B cell (primary cell): Measurements from ENCODE around the gene ZNF483. TPM values are rescaled to one million over a fixed set of nuclear protein-coding genes. Genes with fewer than 3 reads are reported as not detected.

ENCODE experiments used
- ATAC-seq: fragments of 200-7000 bp; cut with Tn5 transposase; one replicate; pipeline ENCODE4 v1.10.0; 2021; ENCODE audit warnings: low read depth, mild to moderate bottlenecking, moderate number of reproducible peaks, moderate library complexity
- CTCF ChIA-PET: fragments of 350-600 bp; sonication (Branson Sonifier 250); formaldehyde crosslinking; loops from one replicate; lab custom pipeline; 2021; ENCODE audit warnings: antibody characterized with exemption, inconsistent platforms; lab: Charles Lee
- POLR2A ChIA-PET: fragments of 350-600 bp; sonication (Branson Sonifier 250); formaldehyde crosslinking; loops from one replicate; lab custom pipeline; 2021; ENCODE audit warnings: antibody characterized with exemption; lab: Charles Lee
- DNase-seq: peaks from one replicate; pipeline ENCODE4 v3.0.0; 2013
- H2AFZ ChIP-seq: 2 replicates; pipeline ENCODE4 v1.6.1; 2012; ENCODE audit warnings: mild to moderate bottlenecking, low read depth, low read length; ENCODE audit not compliant: insufficient read depth, poor library complexity, severe bottlenecking
- H3K27ac ChIP-seq, 2 donors: 1 replicate in 1 of 2; 2 replicates in 1 of 2; pipeline ENCODE4 v1.5.1; 2012 to 2013; ENCODE audit warnings: low read length in 2 of 2, mild to moderate bottlenecking in 2 of 2, moderate library complexity in 1 of 2
- H3K27me3 ChIP-seq, 4 experiments: fragments of 200-600 bp in 1 of 4; sonication (generic) in 1 of 4; replicated peaks in 1 of 4; 1 replicate in 2 of 4; 2 replicates in 2 of 4; pipeline versions ENCODE4 v1.6.1 to v1.7.0; 2013 to 2016; ENCODE audit warnings: low read length in 3 of 4, mild to moderate bottlenecking in 2 of 4, mixed read lengths in 1 of 4, moderate library complexity in 1 of 4; ENCODE audit not compliant: insufficient read depth in 4 of 4, control insufficient read depth in 3 of 4; ENCODE audit errors: control extremely low read depth in 1 of 4
- H3K36me3 ChIP-seq, 2 experiments: replicated peaks in 1 of 2; 1 replicate in 1 of 2; 2 replicates in 1 of 2; pipeline versions ENCODE4 v1.6.1 to v1.7.1; 2013; ENCODE audit warnings: low read length in 1 of 2; ENCODE audit not compliant: insufficient read depth in 2 of 2, control insufficient read depth in 1 of 2; ENCODE audit errors: control extremely low read depth in 1 of 2, extremely low read depth in 1 of 2
- H3K4me1 ChIP-seq, 2 donors: fragments of 200-600 bp in 1 of 2; sonication (generic) in 1 of 2; 1 replicate in 1 of 2; 2 replicates in 1 of 2; pipeline versions ENCODE4 v1.5.1 to v1.6.1; 2013 to 2017; ENCODE audit warnings: low read length in 2 of 2; ENCODE audit not compliant: control insufficient read depth in 2 of 2, insufficient read depth in 2 of 2
- H3K4me2 ChIP-seq: replicated peaks from 2 replicates; pipeline ENCODE3; 2012; ENCODE audit warnings: mild to moderate bottlenecking, low read depth, low read length; ENCODE audit not compliant: poor library complexity, severe bottlenecking
- H3K4me3 ChIP-seq, 5 experiments: fragments of 200-600 bp in 1 of 5; sonication (generic) in 1 of 5; 1 replicate in 3 of 5; 2 replicates in 2 of 5; pipeline versions ENCODE4 v1.5.1 to v1.7.0; 2011 to 2016; ENCODE audit warnings: low read length in 4 of 5, mild to moderate bottlenecking in 4 of 5, low read depth in 2 of 5, control low read depth in 1 of 5, moderate library complexity in 1 of 5; ENCODE audit not compliant: insufficient read depth in 1 of 5; ENCODE audit errors: control extremely low read depth in 1 of 5, extremely low read depth in 1 of 5
- H3K79me2 ChIP-seq: fragments of 200-600 bp; sonication (generic); one replicate; pipeline ENCODE4 v1.6.0; 2016; ENCODE audit warnings: low read length; ENCODE audit not compliant: control insufficient read depth, insufficient read depth
- H3K9ac ChIP-seq: fragments of 200-600 bp; sonication (generic); 2 replicates; pipeline ENCODE4 v1.6.1; 2017; ENCODE audit warnings: mild to moderate bottlenecking, low read length, moderate library complexity
- H3K9me3 ChIP-seq, 3 donors: one replicate each; pipeline versions ENCODE4 v1.6.1 to v1.7.1; 2013; ENCODE audit warnings: low read length in 2 of 3; ENCODE audit not compliant: control insufficient read depth in 2 of 3, insufficient read depth in 1 of 3; ENCODE audit errors: control extremely low read depth in 1 of 3
- H4K20me1 ChIP-seq: 2 replicates; pipeline ENCODE4 v1.6.0; 2012; ENCODE audit warnings: mild to moderate bottlenecking, low read length; ENCODE audit not compliant: insufficient read depth, control insufficient read depth, poor library complexity, severe bottlenecking
- H3K27ac Mint-ChIP-seq: one replicate; pipeline ENCODE4 v1.8.0; 2021; ENCODE audit warnings: mixed read lengths
- H3K27me3 Mint-ChIP-seq: one replicate; pipeline ENCODE4 v1.8.0; 2021; ENCODE audit warnings: mixed read lengths
- H3K4me1 Mint-ChIP-seq: one replicate; pipeline ENCODE4 v1.8.0; 2021; ENCODE audit warnings: mixed read lengths
- H3K4me3 Mint-ChIP-seq: one replicate; pipeline ENCODE4 v1.8.0; 2021; ENCODE audit warnings: mixed read lengths
- H3K9me3 Mint-ChIP-seq: one replicate; pipeline ENCODE4 v1.8.0; 2022; ENCODE audit warnings: mixed read lengths; ENCODE audit not compliant: insufficient read depth
- CTCF ChIP-seq: fragments of 200-600 bp; IDR thresholded peaks from one replicate; pipeline ENCODE4 v1.8.0; 2022; ENCODE audit warnings: antibody characterized with exemption, mild to moderate bottlenecking
- EZH2 ChIP-seq: IDR thresholded peaks from 2 replicates; pipeline ENCODE4 v1.6.1; 2012; ENCODE audit warnings: borderline replicate concordance, low read depth, mild to moderate bottlenecking, moderate library complexity, low read length; ENCODE audit not compliant: insufficient read depth, poor library complexity, severe bottlenecking
- WGBS: methylation state at CpG from one replicate; pipeline ENCODE4 v1.1.5; 2013; ENCODE audit warnings: missing lambda C conversion rate; ENCODE audit not compliant: insufficient coverage; 5-methylcytosine and 5-hydroxymethylcytosine counted together
- intact Hi-C: fragments of 100-400 bp; cut with micrococcal nuclease; formaldehyde crosslinking; loops from one replicate; pipeline ENCODE4 v1.10.0; 2022
- polyA plus RNA-seq: library from polyadenylated mRNA; depleted of rRNA; stranded (reverse); fragments of >200 nt; gene quantifications from 2 replicates; pipeline ENCODE4 v1.2.3, GENCODE V29; 2012
- total RNA-seq, 2 donors: library from RNA; stranded (reverse); fragments of 120-200 nt in 1 of 2; gene quantifications; 1 replicate in 1 of 2; 2 replicates in 1 of 2; pipeline versions ENCODE4 v1.2.3 to v1.2.4, GENCODE V29; 2013 to 2022

Gene ZNF483
- total and polyA plus RNA-seq, 2 donors (not counting 1 experiment from before 2014, with no cell fraction given) = 0.43 to 3.0 TPM

GRCh38 chr9:111599955-111600343 lies 75.0 kb downstream of the ZNF483 start:
- 63% methylated on average over 17 of the region's 17 CpGs for WGBS
- H3K4me1 Mint-ChIP-seq = peaks cover 25% of the 10 kb centered on the region
- no peaks in the 10 kb centered on the region for H3K9me3 Mint-ChIP-seq
- Histone ChIP-seq H3K4me2 (peak overlapping the region; percentile 98), H3K79me2 (no peaks in the 10 kb centered on the region), H3K36me3 (no peaks in the 10 kb centered on the region), H4K20me1 (no peaks in the 10 kb centered on the region), H3K9me3 (peaks cover 0 to 13% (median 0%) of the 10 kb centered on the region in 3 donors), H3K27ac (no peak overlapping the region), H3K4me3 (peak overlapping the region in 3 of 5 experiments; percentile 56 to 76 (median 59)), H2AFZ (peak overlapping the region; percentile 76), H3K4me1 (peaks cover 22 to 23% of the 10 kb centered on the region in 2 donors), H3K27me3 (peaks cover 0 to 39% (median 20%) of the 10 kb centered on the region in 4 experiments), H3K9ac (peak overlapping the region; percentile 70)
- intact Hi-C loops = loop anchor here (1.0 to 10.0 kb wide), 2 partner anchors 31 to 55 kb away; partner anchors contain the start of gene DNAJC25
- H3K4me3 Mint-ChIP-seq = peak overlapping the region; percentile 85
- no peak overlapping the region for H3K27ac Mint-ChIP-seq
- peaks cover 43% of the 10 kb centered on the region for H3K27me3 Mint-ChIP-seq
- no peak for TF ChIP-seq EZH2
- TF ChIP-seq CTCF = no peak
- ATAC-seq = no peak
- DNase-seq = no peak
- CTCF ChIA-PET = no interaction called here
- POLR2A ChIA-PET = no interaction called here

GRCh38 chr9:111601237-111602018 lies 76.4 kb downstream of the ZNF483 start:
- ChIA-PET POLR2A (no interaction called here), CTCF (no interaction called here)
- H3K4me3 ChIP-seq = no peak overlapping the region
- H3K9me3 ChIP-seq = peaks cover 0 to 13% (median 0%) of the 10 kb centered on the region in 3 donors
- no peaks in the 10 kb centered on the region for H4K20me1 ChIP-seq
- no peaks in the 10 kb centered on the region for H3K9me3 Mint-ChIP-seq
- H3K4me1 ChIP-seq = peaks cover 22 to 23% of the 10 kb centered on the region in 2 donors
- no peak overlapping the region for H3K4me2 ChIP-seq
- WGBS = 100% methylated on average over 1 of the region's 10 CpGs
- peaks cover 25% of the 10 kb centered on the region for H3K4me1 Mint-ChIP-seq
- H3K4me3 Mint-ChIP-seq = peak overlapping the region; percentile 21
- ATAC-seq (no peak), DNase-seq (no peak)
- H3K9ac ChIP-seq = no peak overlapping the region
- H3K27ac ChIP-seq = no peak overlapping the region
- H3K79me2 ChIP-seq = no peaks in the 10 kb centered on the region
- H3K27me3 ChIP-seq = peaks cover 0 to 36% (median 19%) of the 10 kb centered on the region in 4 experiments
- intact Hi-C loops = no loop called here
- no peak overlapping the region for H2AFZ ChIP-seq
- H3K27me3 Mint-ChIP-seq = peaks cover 46% of the 10 kb centered on the region
- TF ChIP-seq EZH2 = no peak
- TF ChIP-seq CTCF = no peak
- H3K27ac Mint-ChIP-seq = no peak overlapping the region
- H3K36me3 ChIP-seq = no peaks in the 10 kb centered on the region
